Measurements from ENCODE around the gene EDC4.

Gene EDC4

GRCh38 chr16:67930678-67931211 is 57.9 kb downstream of the EDC4 start:
- DNase-seq: no peak

Measured in hypothalamus (tissue), 51 donors.